Keratinocyte (primary cell): Measurements from ENCODE around the gene SLC7A6. TPM values are rescaled to one million over a fixed set of nuclear protein-coding genes. Genes with fewer than 3 reads are reported as not detected.

Source experiments
- DNase-seq: peaks from one replicate; pipeline ENCODE4 v3.0.0-alpha.2; 2011; ENCODE audit warnings: low read depth, missing footprints, low spot score
- FAIRE-seq: peaks from 2 replicates; lab custom pipeline; 2011; peaks lifted over from hg19 to GRCh38; lab: Jason Lieb, UNC
- H2AFZ ChIP-seq: 2 replicates; pipeline ENCODE4 v1.6.0; 2012; ENCODE audit warnings: low read length, control low read depth, inconsistent platforms; ENCODE audit not compliant: control insufficient read depth
- H3K27ac ChIP-seq: 2 replicates; pipeline ENCODE4 v1.5.1; 2011; ENCODE audit warnings: low read length; ENCODE audit not compliant: control insufficient read depth, insufficient read depth
- H3K27me3 ChIP-seq: 3 replicates; pipeline ENCODE4 v1.6.0; 2011; ENCODE audit warnings: low read length; ENCODE audit not compliant: control insufficient read depth, insufficient read depth; ENCODE audit errors: extremely low read depth
- H3K36me3 ChIP-seq, 2 experiments: 2 replicates in 1 of 2; 3 replicates in 1 of 2; pipeline ENCODE4 v1.5.1; 2011; ENCODE audit warnings: low read length in 2 of 2, mild to moderate bottlenecking in 1 of 2; ENCODE audit not compliant: control insufficient read depth in 2 of 2, insufficient read depth in 2 of 2; ENCODE audit errors: extremely low read depth in 1 of 2
- H3K4me1 ChIP-seq: 3 replicates; pipeline ENCODE4 v1.5.1; 2011; ENCODE audit warnings: low read length; ENCODE audit not compliant: control insufficient read depth, insufficient read depth; ENCODE audit errors: extremely low read depth
- H3K4me2 ChIP-seq: 3 replicates; pipeline ENCODE4 v1.6.0; 2011; ENCODE audit warnings: low read depth, low read length; ENCODE audit not compliant: control insufficient read depth, insufficient read depth; ENCODE audit errors: extremely low read depth
- H3K4me3 ChIP-seq, 3 experiments: fragments of 200-600 bp in 1 of 3; sonication (generic) in 1 of 3; 2 replicates in 2 of 3; 3 replicates in 1 of 3; pipeline ENCODE4 v1.5.1; 2011 to 2016; ENCODE audit warnings: low read length in 3 of 3, mild to moderate bottlenecking in 3 of 3, control low read depth in 2 of 3, inconsistent platforms in 1 of 3, low read depth in 1 of 3, mixed read lengths in 1 of 3, mixed run types in 1 of 3, moderate library complexity in 1 of 3; ENCODE audit not compliant: control insufficient read depth in 2 of 3, insufficient read depth in 2 of 3; ENCODE audit errors: extremely low read depth in 1 of 3
- H3K79me2 ChIP-seq: 2 replicates; pipeline ENCODE4 v1.6.0; 2012; ENCODE audit warnings: low read length; ENCODE audit not compliant: control insufficient read depth, insufficient read depth
- H3K9ac ChIP-seq: 3 replicates; pipeline ENCODE4 v1.6.0; 2011; ENCODE audit warnings: low read length; ENCODE audit not compliant: control insufficient read depth, insufficient read depth; ENCODE audit errors: extremely low read depth
- H3K9me1 ChIP-seq: 3 replicates; pipeline ENCODE4 v1.6.0; 2011; ENCODE audit warnings: low read length; ENCODE audit not compliant: control insufficient read depth, insufficient read depth; ENCODE audit errors: extremely low read depth
- H3K9me3 ChIP-seq: 2 replicates; pipeline ENCODE4 v1.5.1; 2012; ENCODE audit warnings: low read depth, low read length; ENCODE audit not compliant: control insufficient read depth
- H4K20me1 ChIP-seq: 3 replicates; pipeline ENCODE4 v1.6.0; 2011; ENCODE audit warnings: low read length; ENCODE audit not compliant: control insufficient read depth, insufficient read depth; ENCODE audit errors: extremely low read depth
- EZH2 ChIP-seq: IDR thresholded peaks from one replicate; pipeline ENCODE4 v1.6.1; 2012; ENCODE audit warnings: inconsistent platforms, mild to moderate bottlenecking, low read length, moderate library complexity
- dilution Hi-C: fragments of 300-500 bp; cut with MboI; formaldehyde crosslinking; loops from one replicate; pipeline ENCODE4 v1.7.0; 2020; ENCODE audit warnings: low sequenced_read_pairs; ENCODE audit not compliant: extremely low pct_ligation_motif_present
- polyA plus RNA-seq, 5 experiments: library from polyadenylated mRNA; depleted of rRNA in 3 of 5; stranded (reverse) in 3 of 5; stranded (forward) in 1 of 5; unstranded in 1 of 5; fragments of >200 nt; gene quantifications; 1 replicate in 1 of 5; 2 replicates in 3 of 5; 3 replicates in 1 of 5; pipeline versions ENCODE4 v1.2.1 to v1.2.3, GENCODE V29; 2011 to 2012; ENCODE audit warnings: missing spikeins in 2 of 5, low read depth in 1 of 5, low replicate concordance in 1 of 5
- TF ChIP-seq, protein P1 (sequence below), 3 experiments: IDR thresholded peaks in 1 of 3; conservative IDR thresholded peaks in 1 of 3; optimal IDR thresholded peaks in 1 of 3; 2 replicates in 2 of 3; 3 replicates in 1 of 3; pipeline versions ENCODE3 to v1.5.1; 2011; ENCODE audit warnings: low read length in 3 of 3, mild to moderate bottlenecking in 3 of 3, moderate library complexity in 2 of 3, control low read depth in 1 of 3, inconsistent platforms in 1 of 3; ENCODE audit not compliant: insufficient read depth in 2 of 3; ENCODE audit errors: extremely low read depth in 1 of 3

SLC7A6 gene
- polyA plus RNA-seq, 1 donor (not counting 4 experiments of a cell fraction or from before 2014, with no cell fraction given), result 43.4 TPM

DNA sequence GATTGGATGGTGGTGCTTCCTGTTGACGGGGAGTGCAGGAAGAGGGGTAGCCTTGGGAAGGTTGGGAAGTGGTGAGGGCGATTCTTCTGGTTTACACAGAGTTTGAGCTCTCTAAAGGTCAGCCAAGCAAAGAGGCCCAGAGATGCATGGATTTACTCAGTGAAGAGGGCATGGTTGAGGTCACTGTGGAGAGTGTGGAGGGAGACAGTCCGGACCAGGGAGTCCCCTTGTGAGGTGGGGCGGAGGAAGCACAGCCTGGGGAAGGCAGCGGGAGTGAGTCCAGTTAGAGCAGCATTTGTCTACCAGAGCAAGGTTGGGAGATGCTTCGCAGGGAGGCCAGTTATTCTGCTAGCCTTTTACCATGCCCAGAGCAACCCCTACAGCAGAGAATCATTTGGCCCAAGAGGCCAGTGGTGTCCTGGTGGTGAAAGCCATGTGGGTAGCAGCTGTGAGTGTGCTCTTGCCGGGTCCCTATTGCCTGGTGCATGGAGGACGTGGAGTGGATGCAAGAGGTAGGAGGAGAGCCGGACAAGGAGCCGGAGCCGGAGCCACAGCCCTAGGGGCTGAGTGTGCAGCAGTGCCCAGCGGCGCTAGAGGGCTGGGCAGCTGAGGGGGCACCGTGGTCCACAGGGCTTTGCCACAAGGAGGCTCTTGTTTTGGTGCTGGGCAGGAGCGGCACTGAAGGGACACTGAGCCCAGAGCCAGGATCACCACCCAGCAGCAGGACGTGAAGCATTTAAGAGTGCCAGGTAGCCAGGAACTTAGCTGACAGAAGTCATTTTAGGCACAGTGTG lies 74.2 kb downstream of the SLC7A6 start:
- Histone ChIP-seq H4K20me1 (no peaks in the 10 kb centered on the region), H3K4me3 (no peak overlapping the region)

DNA sequence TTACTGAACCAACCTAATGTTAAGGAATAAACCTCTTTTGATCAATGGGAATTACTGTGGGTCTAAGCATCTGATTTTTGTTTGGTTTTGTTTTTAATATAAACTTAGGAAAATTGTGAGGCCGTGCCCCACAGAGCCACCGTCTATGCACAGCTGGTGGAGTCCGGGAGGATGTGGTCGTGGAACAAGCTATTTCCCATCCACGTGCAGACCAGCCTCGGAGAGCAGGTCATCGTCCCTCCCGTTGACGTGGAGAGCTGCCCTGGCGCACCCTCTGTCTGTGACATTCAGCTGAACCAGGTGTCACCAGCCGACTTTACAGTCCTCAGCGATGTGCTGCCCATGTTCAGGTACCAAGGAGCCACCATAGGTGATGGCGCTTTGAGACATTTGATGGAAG lies 74.9 kb downstream of the SLC7A6 start:
- no peak overlapping the region for H3K4me3 ChIP-seq
- no peak overlapping the region for H3K27ac ChIP-seq
- H2AFZ ChIP-seq, result no peak overlapping the region
- H3K79me2 ChIP-seq, result no peaks in the 10 kb centered on the region
- no peak overlapping the region for H3K4me2 ChIP-seq
- no peaks in the 10 kb centered on the region for H3K9me1 ChIP-seq
- H3K9me3 ChIP-seq, result no peaks in the 10 kb centered on the region
- no peaks in the 10 kb centered on the region for H4K20me1 ChIP-seq
- no peaks in the 10 kb centered on the region for H3K27me3 ChIP-seq
- H3K9ac ChIP-seq, result no peak overlapping the region
- no peak for FAIRE-seq
- DNase-seq, result no peak
- H3K4me1 ChIP-seq, result peaks cover 4% of the 10 kb centered on the region
- dilution Hi-C loops, result no loop called here
- TF ChIP-seq, protein P1, sequence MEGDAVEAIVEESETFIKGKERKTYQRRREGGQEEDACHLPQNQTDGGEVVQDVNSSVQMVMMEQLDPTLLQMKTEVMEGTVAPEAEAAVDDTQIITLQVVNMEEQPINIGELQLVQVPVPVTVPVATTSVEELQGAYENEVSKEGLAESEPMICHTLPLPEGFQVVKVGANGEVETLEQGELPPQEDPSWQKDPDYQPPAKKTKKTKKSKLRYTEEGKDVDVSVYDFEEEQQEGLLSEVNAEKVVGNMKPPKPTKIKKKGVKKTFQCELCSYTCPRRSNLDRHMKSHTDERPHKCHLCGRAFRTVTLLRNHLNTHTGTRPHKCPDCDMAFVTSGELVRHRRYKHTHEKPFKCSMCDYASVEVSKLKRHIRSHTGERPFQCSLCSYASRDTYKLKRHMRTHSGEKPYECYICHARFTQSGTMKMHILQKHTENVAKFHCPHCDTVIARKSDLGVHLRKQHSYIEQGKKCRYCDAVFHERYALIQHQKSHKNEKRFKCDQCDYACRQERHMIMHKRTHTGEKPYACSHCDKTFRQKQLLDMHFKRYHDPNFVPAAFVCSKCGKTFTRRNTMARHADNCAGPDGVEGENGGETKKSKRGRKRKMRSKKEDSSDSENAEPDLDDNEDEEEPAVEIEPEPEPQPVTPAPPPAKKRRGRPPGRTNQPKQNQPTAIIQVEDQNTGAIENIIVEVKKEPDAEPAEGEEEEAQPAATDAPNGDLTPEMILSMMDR (optimal IDR thresholded peaks at IDR 0.05 in 1 of 3, IDR thresholded peaks at IDR 0.05 in 1 of 3, conservative IDR thresholded peaks at IDR 0.05 in 1 of 3; ENCODE audit: extremely low read depth in 1 of 3, insufficient read depth in 2 of 3, low read length in 3 of 3), result no peak
- no peak for TF ChIP-seq EZH2
- peaks cover 14 to 31% of the 10 kb centered on the region in 2 experiments for H3K36me3 ChIP-seq

More for the DNA sequence above, 74.2 kb downstream of the SLC7A6 start:
- no peak overlapping the region for H3K27ac ChIP-seq
- TF ChIP-seq EZH2, result no peak
- TF ChIP-seq, protein P1 (optimal IDR thresholded peaks at IDR 0.05 in 1 of 3, IDR thresholded peaks at IDR 0.05 in 1 of 3, conservative IDR thresholded peaks at IDR 0.05 in 1 of 3; ENCODE audit: extremely low read depth in 1 of 3, insufficient read depth in 2 of 3, low read length in 3 of 3), result no peak
- H2AFZ ChIP-seq, result no peak overlapping the region
- no peak overlapping the region for H3K4me2 ChIP-seq
- peaks cover 14 to 25% of the 10 kb centered on the region in 2 experiments for H3K36me3 ChIP-seq
- H3K27me3 ChIP-seq, result no peaks in the 10 kb centered on the region
- H3K9me3 ChIP-seq, result no peaks in the 10 kb centered on the region
- no peak for FAIRE-seq
- no peak overlapping the region for H3K9ac ChIP-seq
- peaks cover 9% of the 10 kb centered on the region for H3K4me1 ChIP-seq
- DNase-seq, result no peak
- H3K79me2 ChIP-seq, result no peaks in the 10 kb centered on the region
- dilution Hi-C loops, result no loop called here
- H3K9me1 ChIP-seq, result no peaks in the 10 kb centered on the region
